H1 (cell line): Measurements from ENCODE around the gene UCKL1. TPM values are rescaled to one million over a fixed set of nuclear protein-coding genes. Genes with fewer than 3 reads are reported as not detected.
A peak's percentile ranks its signal among the peaks of the same experiment; 100 is the strongest.

Source experiments
- CTCF ChIA-PET: fragments of 300-600 bp; sonication (Branson Sonifier 250); formaldehyde crosslinking; loops from one replicate; lab custom pipeline; 2021; ENCODE audit not compliant: partially characterized antibody; lab: Charles Lee
- POLR2A ChIA-PET: fragments of 300-600 bp; sonication (Branson Sonifier 250); formaldehyde crosslinking; loops from one replicate; lab custom pipeline; 2021; ENCODE audit warnings: inconsistent platforms; ENCODE audit not compliant: partially characterized antibody; lab: Charles Lee
- DNase-seq, 2 experiments: peaks; one replicate each; pipeline versions ENCODE4 v3.0.0 to v3.0.0-alpha.2; 2010 to 2022; ENCODE audit warnings: low spot score in 2 of 2, low read depth in 1 of 2, mixed read lengths in 1 of 2
- FAIRE-seq: peaks from 2 replicates; lab custom pipeline; 2011; peaks lifted over from hg19 to GRCh38; lab: Jason Lieb, UNC
- H2AFZ ChIP-seq: 2 replicates; pipeline ENCODE4 v1.8.1; 2012; ENCODE audit warnings: low read length, inconsistent platforms
- H2AK5ac ChIP-seq: 2 replicates; pipeline ENCODE4 v1.6.1; 2013; ENCODE audit warnings: low read depth, low read length
- H2BK120ac ChIP-seq: replicated peaks from 2 replicates; pipeline ENCODE3; 2013; ENCODE audit warnings: low read depth, low read length, inconsistent platforms
- H2BK12ac ChIP-seq: 2 replicates; pipeline ENCODE4 v1.6.1; 2013; ENCODE audit warnings: low read depth, low read length
- H2BK15ac ChIP-seq: 2 replicates; pipeline ENCODE4 v1.6.1; 2013; ENCODE audit warnings: low read length
- H2BK20ac ChIP-seq: 2 replicates; pipeline ENCODE4 v1.6.1; 2013; ENCODE audit warnings: low read length
- H2BK5ac ChIP-seq: 2 replicates; pipeline ENCODE4 v1.6.1; 2013; ENCODE audit warnings: low read depth, low read length
- H3K14ac ChIP-seq: 2 replicates; pipeline ENCODE4 v1.6.1; 2013; ENCODE audit warnings: inconsistent platforms; ENCODE audit not compliant: insufficient read length
- H3K18ac ChIP-seq: 2 replicates; pipeline ENCODE4 v1.6.1; 2013; ENCODE audit warnings: low read length; ENCODE audit errors: extremely low read depth
- H3K23ac ChIP-seq: 2 replicates; pipeline ENCODE4 v1.6.1; 2013; ENCODE audit warnings: inconsistent platforms; ENCODE audit not compliant: insufficient read length
- H3K23me2 ChIP-seq: 2 replicates; pipeline ENCODE4 v1.6.1; 2013; ENCODE audit warnings: low read depth, low read length
- H3K27ac ChIP-seq: 2 replicates; pipeline ENCODE4 v1.6.1; 2011; ENCODE audit warnings: low read depth, low read length, inconsistent platforms
- H3K27me3 ChIP-seq, 4 experiments: replicated peaks in 1 of 4; 1 replicate in 1 of 4; 2 replicates in 3 of 4; pipeline versions ENCODE4 v1.6.1 to v1.8.1; 2011 to 2013; ENCODE audit warnings: low read length in 3 of 4, mild to moderate bottlenecking in 3 of 4, inconsistent platforms in 2 of 4, mixed read lengths in 2 of 4, moderate library complexity in 1 of 4; ENCODE audit not compliant: control insufficient read depth in 3 of 4, insufficient read depth in 3 of 4; ENCODE audit errors: extremely low read depth in 1 of 4
- H3K36me3 ChIP-seq, 4 experiments: 2 replicates each; pipeline versions ENCODE4 v1.6.1 to v1.8.1; 2011 to 2013; ENCODE audit warnings: mild to moderate bottlenecking in 4 of 4, low read length in 3 of 4, moderate library complexity in 2 of 4, control low read depth in 1 of 4, inconsistent platforms in 1 of 4; ENCODE audit not compliant: insufficient read depth in 4 of 4, control insufficient read depth in 2 of 4
- H3K4ac ChIP-seq: replicated peaks from 2 replicates; pipeline ENCODE3; 2013; ENCODE audit warnings: low read length, low read depth, mixed read lengths, inconsistent platforms; ENCODE audit not compliant: insufficient read length
- H3K4me1 ChIP-seq, 4 experiments: replicated peaks in 1 of 4; 1 replicate in 1 of 4; 2 replicates in 3 of 4; pipeline versions ENCODE4 v1.6.1 to v1.8.1; 2011 to 2013; ENCODE audit warnings: low read length in 3 of 4, inconsistent platforms in 2 of 4, mixed read lengths in 1 of 4; ENCODE audit not compliant: insufficient read depth in 4 of 4, control insufficient read depth in 3 of 4
- H3K4me2 ChIP-seq, 2 experiments: 2 replicates each; pipeline versions ENCODE4 v1.6.1 to v1.8.1; 2011 to 2013; ENCODE audit warnings: low read depth in 2 of 2, low read length in 2 of 2, control low read depth in 1 of 2, inconsistent platforms in 1 of 2, mild to moderate bottlenecking in 1 of 2; ENCODE audit not compliant: insufficient read depth in 1 of 2
- H3K4me3 ChIP-seq, 4 experiments: fragments of 200-600, 300-600 bp in 1 of 4; sonication (generic), shearing (Covaris generic), sonication (Bioruptor Twin) in 1 of 4; 2 replicates each; pipeline versions ENCODE4 v1.5.1 to v1.8.1; 2011 to 2016; ENCODE audit warnings: low read length in 4 of 4, low read depth in 3 of 4, control low read depth in 2 of 4, inconsistent platforms in 2 of 4, mild to moderate bottlenecking in 2 of 4, mixed read lengths in 1 of 4, moderate library complexity in 1 of 4; ENCODE audit not compliant: insufficient read depth in 2 of 4; ENCODE audit errors: extremely low read depth in 1 of 4
- H3K56ac ChIP-seq: replicated peaks from 2 replicates; pipeline ENCODE3; 2013; ENCODE audit warnings: low read depth, mild to moderate bottlenecking, mixed read lengths, low read length, inconsistent platforms; ENCODE audit not compliant: insufficient read length
- H3K79me1 ChIP-seq: 2 replicates; pipeline ENCODE4 v1.6.1; 2013; ENCODE audit warnings: low read depth, low read length, control low read depth
- H3K79me2 ChIP-seq, 2 experiments: 2 replicates each; pipeline versions ENCODE4 v1.6.1 to v1.8.1; 2012 to 2013; ENCODE audit warnings: low read length in 2 of 2, mild to moderate bottlenecking in 2 of 2, inconsistent platforms in 1 of 2; ENCODE audit not compliant: insufficient read depth in 2 of 2, control insufficient read depth in 1 of 2
- H3K9ac ChIP-seq, 4 experiments: replicated peaks in 1 of 4; 1 replicate in 1 of 4; 2 replicates in 3 of 4; pipeline versions ENCODE4 v1.6.1 to v1.8.1; 2011 to 2013; ENCODE audit warnings: low read depth in 3 of 4, low read length in 3 of 4, control low read depth in 2 of 4, mild to moderate bottlenecking in 2 of 4, moderate library complexity in 2 of 4, inconsistent platforms in 1 of 4; ENCODE audit errors: extremely low read depth in 1 of 4
- H3K9me3 ChIP-seq, 2 experiments: 2 replicates each; pipeline versions ENCODE4 v1.6.1 to v1.8.1; 2012 to 2013; ENCODE audit warnings: mild to moderate bottlenecking in 2 of 2, moderate library complexity in 2 of 2, control low read depth in 1 of 2, inconsistent platforms in 1 of 2, low read depth in 1 of 2, low read length in 1 of 2, mixed read lengths in 1 of 2; ENCODE audit not compliant: insufficient read depth in 2 of 2
- H4K20me1 ChIP-seq, 2 experiments: replicated peaks in 1 of 2; 2 replicates each; pipeline versions ENCODE3 to v1.8.1; 2011 to 2013; ENCODE audit warnings: inconsistent platforms in 2 of 2, low read length in 2 of 2, mild to moderate bottlenecking in 1 of 2; ENCODE audit not compliant: insufficient read depth in 2 of 2, control insufficient read depth in 1 of 2
- H4K5ac ChIP-seq: 2 replicates; pipeline ENCODE4 v1.6.1; 2013; ENCODE audit warnings: low read length, low read depth, mixed read lengths, inconsistent platforms; ENCODE audit not compliant: insufficient read length
- H4K8ac ChIP-seq: 2 replicates; pipeline ENCODE4 v1.8.0; 2013; ENCODE audit warnings: mild to moderate bottlenecking, moderate library complexity, low read length, inconsistent platforms; ENCODE audit not compliant: insufficient read depth; ENCODE audit errors: extremely low read depth
- H4K91ac ChIP-seq: replicated peaks from 2 replicates; pipeline ENCODE3; 2013; ENCODE audit warnings: low read length, mixed read lengths, inconsistent platforms; ENCODE audit not compliant: insufficient read length
- WGBS, 2 experiments: shearing (Covaris generic) in 1 of 2; methylation state at CpG; one replicate each; pipeline versions ENCODE4 v1.1.6 to v1.1.7; 2013 to 2015; ENCODE audit warnings: low lambda C conversion rate in 2 of 2, mixed read lengths in 2 of 2, inconsistent platforms in 1 of 2, low coverage in 1 of 2, missing lambda C conversion rate in 1 of 2; ENCODE audit not compliant: insufficient replicate concordance in 2 of 2, insufficient coverage in 1 of 2, insufficient read length in 1 of 2; ENCODE audit errors: extremely low coverage in 1 of 2, missing lambda C conversion rate in 1 of 2; 5-methylcytosine and 5-hydroxymethylcytosine counted together
- polyA plus RNA-seq, 7 experiments: library from polyadenylated mRNA; depleted of rRNA in 3 of 7; stranded (reverse) in 5 of 7; unstranded in 2 of 7; fragments of >200 nt in 5 of 7; fragments of 200-250 nt in 2 of 7; gene quantifications; 1 replicate in 5 of 7; 2 replicates in 1 of 7; 4 replicates in 1 of 7; pipeline versions ENCODE4 v1.2.1 to v1.2.3, GENCODE V29; 2011 to 2013; ENCODE audit warnings: missing spikeins in 2 of 7, mixed read lengths in 2 of 7
- total RNA-seq: library from RNA; stranded (reverse); fragmentation: NEBNext Ultra II Directional; extraction: Animal tissue kit (Norgen Biotek cat#: 25700); gene quantifications from 2 replicates; pipeline ENCODE4 v1.2.1, GENCODE V29; 2021

UCKL1 gene
- total and polyA plus RNA-seq, 2 of the 8 experiments (the other 6 are each of a cell fraction or from before 2014, with no cell fraction given) = 36.5 to 91.2 TPM

DNA sequence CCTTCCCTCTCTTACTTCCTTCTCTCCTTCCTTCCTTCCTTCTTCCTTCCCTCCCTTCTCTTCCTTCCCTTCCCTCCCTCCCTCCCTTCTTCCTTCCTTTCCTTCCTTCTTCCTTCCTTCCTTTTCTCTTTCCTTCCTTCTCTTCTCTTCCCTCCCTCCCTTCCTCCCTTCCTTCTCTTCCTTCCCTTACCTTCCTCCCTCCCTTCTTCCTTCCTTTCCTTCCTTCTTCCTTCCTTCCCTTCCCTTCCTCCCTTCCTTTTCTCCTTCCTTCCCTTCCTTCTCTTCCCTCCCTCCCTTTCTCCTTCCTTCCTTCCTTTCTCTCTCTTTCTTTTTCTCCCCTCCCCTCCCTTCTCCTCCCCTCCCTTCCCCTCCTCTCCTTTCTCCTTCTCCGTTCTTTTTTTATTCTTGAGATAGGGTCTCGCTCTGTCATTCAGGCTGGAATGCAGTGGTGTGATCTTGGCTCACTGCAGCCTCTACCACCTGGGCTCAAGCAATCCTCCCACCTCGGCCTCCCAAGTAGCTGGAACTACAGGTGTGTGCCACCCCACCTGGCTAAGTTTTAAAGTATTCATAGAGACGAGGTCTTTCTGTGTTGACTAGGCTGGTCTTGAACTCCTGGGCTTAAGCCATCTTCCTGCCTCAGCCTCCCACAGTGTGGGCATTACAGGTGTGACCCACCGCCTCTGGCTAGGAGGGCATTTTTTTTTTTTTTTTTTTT, 14.7 kb upstream of the UCKL1 start:
- CTCF ChIA-PET = interaction anchor here (0.7 kb wide), 1 partner anchor 123 kb away, joined by 3 read pairs; no protein-coding TSS in a partner anchor
- H3K4me3 ChIP-seq = no peak overlapping the region; a peak in 1 of 8 replicates

More for the DNA sequence above, 14.7 kb upstream of the UCKL1 start:
- Histone ChIP-seq H4K91ac (no peak overlapping the region), H2BK12ac (peak overlapping the region; percentile 84), H2AFZ (no peak overlapping the region), H3K4me1 (peaks cover 0 to 13% (median 7%) of the 10 kb centered on the region in 4 experiments; a peak in 6 of 7 replicates), H3K4ac (no peak overlapping the region), H3K79me1 (peaks cover 4% of the 10 kb centered on the region), H2BK20ac (no peak overlapping the region), H4K5ac (no peak overlapping the region), H3K36me3 (peaks cover 7 to 25% (median 18%) of the 10 kb centered on the region in 4 experiments), H3K79me2 (no peaks in the 10 kb centered on the region; a peak in 1 of 4 replicates), H4K20me1 (peaks cover 2 to 8% of the 10 kb centered on the region in 2 experiments), H3K14ac (no peak overlapping the region), H2AK5ac (peak overlapping the region; percentile 90), H3K27me3 (peaks cover 0 to 6% (median 2%) of the 10 kb centered on the region in 4 experiments; a peak in 2 of 7 replicates), H3K23ac (no peak overlapping the region), H3K18ac (no peak overlapping the region), H4K8ac (no peak overlapping the region), H3K4me2 (peak overlapping the region; percentile 70 to 90; a peak in 3 of 4 replicates), H2BK15ac (no peak overlapping the region), H3K9me3 (peaks cover 27 to 29% of the 10 kb centered on the region in 2 experiments), H3K9ac (no peak overlapping the region), H3K27ac (no peak overlapping the region), H2BK5ac (no peak overlapping the region), H3K56ac (no peak overlapping the region), H2BK120ac (no peak overlapping the region), H3K23me2 (peaks cover 12% of the 10 kb centered on the region; the same call in 1 of the 2 replicates)
- FAIRE-seq = no peak
- 89% methylated on average over 5 of the region's 5 CpGs; no CpG with 5 or more reads in 1 of the 2 experiments for WGBS, 2 experiments
- POLR2A ChIA-PET = interaction anchor here (0.7 to 0.9 kb wide), 2 partner anchors 12 to 278 kb away, joined by 3 read pairs; no protein-coding TSS in a partner anchor
- no peak for DNase-seq
